GM18868 (cell line): ENCODE measurements around the gene A4GALT.
A peak's percentile ranks its signal among the peaks of the same experiment; 100 is the strongest.
"Not testable (repeated sequence)": the region's sequence is repeated elsewhere in the genome, so short reads cannot be mapped to it uniquely, and the experiment has no call there.

Experiments
- ATAC-seq: cut with Tn5 transposase; IDR thresholded peaks from one replicate; pipeline ENCODE4 v1.9.1; 2021; ENCODE audit warnings: mild to moderate bottlenecking, moderate library complexity; ENCODE audit not compliant: unreplicated experiment

A4GALT gene

GRCh38 chr22:42720263-42721044 lies at the start of gene A4GALT:
Gene A4GALT (minus strand): TSS chr22:42720870. CDS start chr22:42693951, 26,919 bp downstream.
- ATAC-seq, result no peak

GRCh38 chr22:42770448-42770726 lies 49.7 kb upstream of the A4GALT start:
- ATAC-seq, result no peak

- ATAC-seq, result peak; percentile 66
These were observed 49.1 kb upstream of the A4GALT start for GRCh38 chr22:42769574-42770447.

GRCh38 chr22:42769238-42769573 lies 48.5 kb upstream of the A4GALT start:
- ATAC-seq, result no peak

- ATAC-seq, result no peak
These were observed 47.8 kb upstream of the A4GALT start for GRCh38 chr22:42768385-42769035.

GRCh38 chr22:42766860-42767259 lies 46.2 kb upstream of the A4GALT start:
- no peak for ATAC-seq

- ATAC-seq, result peak; percentile 51
These were observed 44.3 kb upstream of the A4GALT start for GRCh38 chr22:42764895-42765363.

GRCh38 chr22:42763965-42764480 lies 43.4 kb upstream of the A4GALT start:
- no peak for ATAC-seq

- no peak for ATAC-seq
These were observed 40.3 kb upstream of the A4GALT start for GRCh38 chr22:42760806-42761565.

- ATAC-seq, result no peak
These were observed 38.4 kb upstream of the A4GALT start for GRCh38 chr22:42758931-42759629.

- ATAC-seq, result not testable (repeated sequence)
These were observed 34.9 kb upstream of the A4GALT start for GRCh38 chr22:42755553-42755952.

GRCh38 chr22:42755121-42755520 lies 34.5 kb upstream of the A4GALT start:
- ATAC-seq, result not testable (repeated sequence)

- no peak for ATAC-seq
These were observed 34.0 kb upstream of the A4GALT start for GRCh38 chr22:42754658-42755057.

- no peak for ATAC-seq
These were observed 32.2 kb upstream of the A4GALT start for GRCh38 chr22:42752912-42753311.

GRCh38 chr22:42752230-42752746 lies 31.6 kb upstream of the A4GALT start:
- no peak for ATAC-seq

GRCh38 chr22:42750421-42750820 lies 29.8 kb upstream of the A4GALT start:
- ATAC-seq, result not testable (repeated sequence)

GRCh38 chr22:42747701-42748513 lies 27.2 kb upstream of the A4GALT start:
- ATAC-seq, result no peak

GRCh38 chr22:42745118-42745517 lies 24.4 kb upstream of the A4GALT start:
- no peak for ATAC-seq

- no peak for ATAC-seq
These were observed 22.9 kb upstream of the A4GALT start for GRCh38 chr22:42743501-42743991.
